Measurements from ENCODE around the gene TMEM150C. TPM values are rescaled to one million over a fixed set of nuclear protein-coding genes. Genes with fewer than 3 reads are reported as not detected.
A peak's percentile ranks its signal among the peaks of the same experiment; 100 is the strongest.

TMEM150C gene
- total and polyA plus RNA-seq, 2 experiments from 2014 or later = 0.22 to 0.44 TPM

DNA sequence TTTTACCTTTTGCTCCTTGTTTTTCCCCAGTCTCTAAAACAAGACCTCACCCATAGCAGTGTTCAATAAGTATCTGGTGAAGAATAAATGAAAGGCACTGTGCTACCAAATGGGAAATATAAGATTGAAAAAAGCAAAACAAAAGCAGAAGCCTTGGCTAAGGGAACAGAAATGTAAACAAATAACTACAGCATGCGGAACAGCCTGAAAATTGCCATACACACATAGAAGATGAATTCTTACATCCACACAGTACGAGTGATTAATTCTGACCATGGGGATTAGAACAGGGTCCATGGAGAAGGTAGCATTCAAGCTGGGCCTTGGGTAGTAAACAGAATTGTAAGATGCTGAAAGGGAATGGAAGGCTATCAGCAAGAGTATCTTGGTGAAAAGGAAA is 40.5 kb downstream of the TMEM150C start:
- H3K9me2 ChIP-seq (ENCODE audit: insufficient read depth) = no peaks in the 10 kb centered on the region
- no peak overlapping the region for H3K9ac ChIP-seq
- peaks cover 9% of the 10 kb centered on the region for H3F3A ChIP-seq (ENCODE audit: insufficient read depth)
- no peaks in the 10 kb centered on the region for H3K9me3 ChIP-seq (ENCODE audit: low read depth)
- in situ Hi-C loops (cut with MboI) = no loop called here
- H3K4me1 ChIP-seq (ENCODE audit: insufficient read depth) = peaks cover 19% of the 10 kb centered on the region
- H3K4me2 ChIP-seq (ENCODE audit: unreplicated experiment) = no peak overlapping the region
- H3K27me3 ChIP-seq (replicated peaks; ENCODE audit: insufficient read depth) = no peaks in the 10 kb centered on the region
- 44 to 45% methylated on average over 2 of the region's 2 CpGs for WGBS, 2 experiments (ENCODE audit: low coverage in 1 of 2, low lambda C conversion rate in 2 of 2, missing lambda C conversion rate in 2 of 2)
- no peak overlapping the region for H3K4me3 ChIP-seq
- no peak for TF ChIP-seq EZH2phosphoT487 (IDR thresholded peaks at IDR 0.05; ENCODE audit: insufficient read depth, low read depth)
- TF ChIP-seq EZH2 (IDR thresholded peaks at IDR 0.05; ENCODE audit: insufficient read depth, poor library complexity, severe bottlenecking) = no peak
- H2AFZ ChIP-seq = no peak overlapping the region
- no peak overlapping the region for H3K27ac ChIP-seq
- DNase-seq = no peak
- no peaks in the 10 kb centered on the region for H3K36me3 ChIP-seq (ENCODE audit: low read depth)
- no peaks in the 10 kb centered on the region for H4K20me1 ChIP-seq (ENCODE audit: insufficient read depth)
- no peaks in the 10 kb centered on the region for H3K79me2 ChIP-seq (ENCODE audit: insufficient read depth)

DNA sequence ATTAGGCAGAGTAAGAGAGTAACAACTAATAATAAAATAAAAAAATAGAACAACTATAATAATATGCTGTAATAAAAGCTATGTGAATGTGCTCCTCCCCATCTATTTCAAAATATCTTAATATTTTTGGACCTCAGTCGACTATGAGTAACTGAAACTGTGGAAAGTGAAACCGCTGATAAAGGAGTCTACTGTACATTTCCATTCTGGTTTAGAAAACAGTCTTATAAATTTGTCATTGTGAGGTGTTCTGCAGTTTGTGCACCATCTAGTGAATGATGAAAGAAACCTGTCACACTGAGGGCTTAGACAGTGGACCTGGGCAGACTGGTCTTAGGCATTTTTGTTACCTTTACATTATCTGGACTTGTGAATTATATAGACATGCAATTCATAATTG is 42.0 kb downstream of the TMEM150C start:
- H3K27ac ChIP-seq = no peak overlapping the region
- H3K9ac ChIP-seq = no peak overlapping the region
- no peak overlapping the region for H3K4me2 ChIP-seq (ENCODE audit: unreplicated experiment)
- H3K4me1 ChIP-seq (ENCODE audit: insufficient read depth) = peaks cover 18% of the 10 kb centered on the region
- no peaks in the 10 kb centered on the region for H3K36me3 ChIP-seq (ENCODE audit: low read depth)
- no peaks in the 10 kb centered on the region for H3F3A ChIP-seq (ENCODE audit: insufficient read depth)
- no peaks in the 10 kb centered on the region for H4K20me1 ChIP-seq (ENCODE audit: insufficient read depth)
- no peak overlapping the region for H2AFZ ChIP-seq
- whole genome bisulfite sequencing, 2 experiments (ENCODE audit: low coverage in 1 of 2, low lambda C conversion rate in 2 of 2, missing lambda C conversion rate in 2 of 2) = 8 to 10% methylated on average over 2 of the region's 2 CpGs
- H3K9me3 ChIP-seq (ENCODE audit: low read depth) = no peaks in the 10 kb centered on the region
- H3K27me3 ChIP-seq (replicated peaks; ENCODE audit: insufficient read depth) = no peaks in the 10 kb centered on the region
- no peak overlapping the region for H3K4me3 ChIP-seq
- DNase-seq = peak; percentile 60
- no peaks in the 10 kb centered on the region for H3K9me2 ChIP-seq (ENCODE audit: insufficient read depth)
- in situ Hi-C loops (cut with MboI) = no loop called here
- TF ChIP-seq EZH2phosphoT487 (IDR thresholded peaks at IDR 0.05; ENCODE audit: insufficient read depth, low read depth) = no peak
- no peak for TF ChIP-seq EZH2 (IDR thresholded peaks at IDR 0.05; ENCODE audit: insufficient read depth, poor library complexity, severe bottlenecking)
- no peaks in the 10 kb centered on the region for H3K79me2 ChIP-seq (ENCODE audit: insufficient read depth)

DNA sequence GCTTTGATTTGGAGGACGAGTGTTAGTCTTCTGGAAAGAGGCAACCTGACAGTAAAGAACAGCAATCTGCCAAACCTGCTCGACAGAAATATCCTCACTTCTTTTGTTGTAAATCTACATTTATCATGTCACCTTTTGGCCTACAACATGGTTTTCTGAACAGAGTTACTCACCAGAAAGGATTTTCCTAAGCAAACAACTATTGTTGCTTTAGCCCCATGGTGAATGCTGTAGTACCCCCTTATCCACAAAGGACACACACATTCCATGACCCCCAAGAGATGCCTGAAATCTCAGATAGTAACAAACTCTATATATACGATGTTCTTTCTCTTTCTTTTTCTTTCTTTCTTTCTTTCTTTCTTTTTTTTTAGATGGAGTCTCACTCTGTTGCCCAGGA is 42.7 kb downstream of the TMEM150C start:
- no peak for TF ChIP-seq EZH2phosphoT487 (IDR thresholded peaks at IDR 0.05; ENCODE audit: insufficient read depth, low read depth)
- TF ChIP-seq EZH2 (IDR thresholded peaks at IDR 0.05; ENCODE audit: insufficient read depth, poor library complexity, severe bottlenecking) = no peak
- Histone ChIP-seq H3K27ac (no peak overlapping the region), H3K9ac (no peak overlapping the region), H3K9me3 (ENCODE audit: low read depth) (no peaks in the 10 kb centered on the region), H3K79me2 (ENCODE audit: insufficient read depth) (no peaks in the 10 kb centered on the region), H3K4me2 (ENCODE audit: unreplicated experiment) (no peak overlapping the region), H4K20me1 (ENCODE audit: insufficient read depth) (no peaks in the 10 kb centered on the region), H3K4me1 (ENCODE audit: insufficient read depth) (peaks cover 18% of the 10 kb centered on the region), H3F3A (ENCODE audit: insufficient read depth) (no peaks in the 10 kb centered on the region), H3K27me3 (replicated peaks; ENCODE audit: insufficient read depth) (no peaks in the 10 kb centered on the region), H3K36me3 (ENCODE audit: low read depth) (no peaks in the 10 kb centered on the region), H2AFZ (no peak overlapping the region), H3K4me3 (no peak overlapping the region), H3K9me2 (ENCODE audit: insufficient read depth) (no peaks in the 10 kb centered on the region)
- 58 to 66% methylated on average over 3 of the region's 3 CpGs for WGBS, 2 experiments (ENCODE audit: low coverage in 1 of 2, low lambda C conversion rate in 2 of 2, missing lambda C conversion rate in 2 of 2)
- in situ Hi-C loops (cut with MboI) = no loop called here
- DNase-seq = no peak

DNA sequence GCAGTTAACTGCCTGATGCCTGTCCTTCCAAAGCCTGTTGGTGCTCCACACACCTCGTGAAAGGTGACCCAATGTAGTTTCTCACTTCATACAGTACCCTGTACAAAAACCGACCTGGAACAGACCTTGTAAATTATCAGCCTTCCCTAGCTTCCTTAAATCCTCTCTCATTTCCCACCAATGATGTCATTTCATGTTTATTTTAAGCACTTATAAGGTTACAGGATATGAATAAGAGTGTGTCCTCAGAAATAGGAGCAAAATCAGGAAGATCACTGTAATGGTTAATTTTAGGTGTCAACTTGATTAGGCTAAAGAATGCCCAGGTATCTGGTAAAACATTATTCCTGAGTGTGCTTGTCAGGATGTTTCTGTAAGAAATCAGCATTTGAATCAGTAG is 44.7 kb downstream of the TMEM150C start:
- no peak overlapping the region for H3K27ac ChIP-seq
- DNase-seq = peak; percentile 47
- H3K36me3 ChIP-seq (ENCODE audit: low read depth) = no peaks in the 10 kb centered on the region
- 51 to 55% methylated on average over 2 of the region's 2 CpGs for WGBS, 2 experiments (ENCODE audit: low coverage in 1 of 2, low lambda C conversion rate in 2 of 2, missing lambda C conversion rate in 2 of 2)
- no peaks in the 10 kb centered on the region for H4K20me1 ChIP-seq (ENCODE audit: insufficient read depth)
- no peaks in the 10 kb centered on the region for H3K9me2 ChIP-seq (ENCODE audit: insufficient read depth)
- H3K9ac ChIP-seq = no peak overlapping the region
- H3F3A ChIP-seq (ENCODE audit: insufficient read depth) = no peaks in the 10 kb centered on the region
- peaks cover 18% of the 10 kb centered on the region for H3K4me1 ChIP-seq (ENCODE audit: insufficient read depth)
- H2AFZ ChIP-seq = no peak overlapping the region
- in situ Hi-C loops (cut with MboI) = no loop called here
- H3K4me3 ChIP-seq = no peak overlapping the region
- H3K4me2 ChIP-seq (ENCODE audit: unreplicated experiment) = no peak overlapping the region
- no peaks in the 10 kb centered on the region for H3K27me3 ChIP-seq (replicated peaks; ENCODE audit: insufficient read depth)
- TF ChIP-seq EZH2 (IDR thresholded peaks at IDR 0.05; ENCODE audit: insufficient read depth, poor library complexity, severe bottlenecking) = no peak
- H3K79me2 ChIP-seq (ENCODE audit: insufficient read depth) = no peaks in the 10 kb centered on the region
- no peaks in the 10 kb centered on the region for H3K9me3 ChIP-seq (ENCODE audit: low read depth)

DNA sequence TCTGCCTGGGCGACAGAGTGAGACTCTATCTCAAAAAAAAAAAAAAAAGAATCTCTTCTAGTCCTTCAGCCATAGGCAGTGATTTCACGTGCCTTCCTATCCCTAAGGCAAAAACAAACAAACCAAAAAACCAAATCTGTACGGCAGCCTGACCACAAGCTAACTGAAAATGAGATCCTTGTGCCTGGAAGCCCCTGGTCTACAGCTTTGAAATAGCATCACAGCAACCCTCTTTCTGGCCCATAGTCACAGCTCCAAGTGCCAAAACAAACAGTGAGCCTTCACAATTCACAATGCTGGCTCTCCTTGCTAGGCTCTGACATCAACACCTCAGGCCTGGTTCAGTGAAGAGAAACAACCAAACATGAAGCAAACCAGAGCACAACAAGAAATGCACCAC is 46.1 kb downstream of the TMEM150C start:
- Histone ChIP-seq H2AFZ (0 out of 2 replicates have a peak overlapping the region, but pooled peaks have one; percentile 15), H3F3A (ENCODE audit: insufficient read depth) (no peaks in the 10 kb centered on the region), H3K36me3 (ENCODE audit: low read depth) (no peaks in the 10 kb centered on the region), H3K9me2 (ENCODE audit: insufficient read depth) (no peaks in the 10 kb centered on the region), H4K20me1 (ENCODE audit: insufficient read depth) (no peaks in the 10 kb centered on the region; the same call in 1 of the 2 replicates), H3K27me3 (replicated peaks; ENCODE audit: insufficient read depth) (no peaks in the 10 kb centered on the region), H3K9ac (no peak overlapping the region), H3K4me1 (ENCODE audit: insufficient read depth) (peaks cover 18% of the 10 kb centered on the region), H3K4me2 (ENCODE audit: unreplicated experiment) (no peak overlapping the region), H3K4me3 (no peak overlapping the region), H3K27ac (no peak overlapping the region), H3K79me2 (ENCODE audit: insufficient read depth) (no peaks in the 10 kb centered on the region), H3K9me3 (ENCODE audit: low read depth) (no peaks in the 10 kb centered on the region)
- 27 to 29% methylated on average over 3 of the region's 3 CpGs for WGBS, 2 experiments (ENCODE audit: low coverage in 1 of 2, low lambda C conversion rate in 2 of 2, missing lambda C conversion rate in 2 of 2)
- in situ Hi-C loops (cut with MboI) = no loop called here
- DNase-seq = peak; percentile 78
- TF ChIP-seq EZH2 (IDR thresholded peaks at IDR 0.05; ENCODE audit: insufficient read depth, poor library complexity, severe bottlenecking) (no peak), EZH2phosphoT487 (IDR thresholded peaks at IDR 0.05; ENCODE audit: insufficient read depth, low read depth) (no peak)
